ENCODE data around the gene ACCS.

GRCh38 chr11:44036811-44037657, 29.0 kb upstream of the ACCS start:
- TF ChIP-seq POLR2A (IDR thresholded peaks at IDR 0.05), result no peak
- no peak for TF ChIP-seq CTCF (IDR thresholded peaks at IDR 0.05)

All from lower leg skin (tissue), 3 donors.